Transverse colon (tissue), 4 donors: ENCODE measurements around the gene RIPOR3. TPM values are rescaled to one million over a fixed set of nuclear protein-coding genes. Genes with fewer than 3 reads are reported as not detected.

ENCODE experiments used
- DNase-seq: peaks from one replicate; pipeline ENCODE4 v3.0.0-alpha.2; 2019
- H3K27ac ChIP-seq, 4 donors: fragments of 200-600 bp; sonication (generic); 2 replicates each; pipeline ENCODE4 v1.5.1; 2016 to 2018; ENCODE audit warnings: inconsistent platforms in 4 of 4
- H3K27me3 ChIP-seq: fragments of 200-600 bp; sonication (generic); 2 replicates; pipeline ENCODE4 v1.5.1; 2017; ENCODE audit warnings: inconsistent platforms
- H3K36me3 ChIP-seq, 4 donors: fragments of 200-600 bp; sonication (generic); 2 replicates each; pipeline ENCODE4 v1.5.1; 2017 to 2019; ENCODE audit warnings: inconsistent platforms in 4 of 4
- H3K4me1 ChIP-seq, 4 donors: fragments of 200-600 bp; sonication (generic); 2 replicates each; pipeline ENCODE4 v1.5.1; 2017 to 2020; ENCODE audit warnings: inconsistent platforms in 4 of 4
- H3K4me3 ChIP-seq, 4 donors: fragments of 200-600 bp; sonication (generic); 1 replicate in 1 of 4; 2 replicates in 3 of 4; pipeline versions ENCODE4 v1.5.1 to v1.6.1; 2017 to 2019; ENCODE audit warnings: inconsistent platforms in 4 of 4
- H3K9me3 ChIP-seq, 2 donors: fragments of 200-600 bp; sonication (generic); 2 replicates each; pipeline ENCODE4 v1.5.1; 2017 to 2019; ENCODE audit warnings: inconsistent platforms in 2 of 2
- EP300 ChIP-seq: sonication (generic); formaldehyde crosslinking; IDR thresholded peaks from one replicate; pipeline ENCODE4 v1.6.1; 2017; ENCODE audit warnings: antibody characterized with exemption, low read depth
- POLR2A ChIP-seq: fragments of 450-650 bp; IDR thresholded peaks from one replicate; pipeline ENCODE4 v1.6.1; 2016; ENCODE audit warnings: antibody characterized with exemption, mild to moderate bottlenecking, moderate library complexity
- POLR2AphosphoS5 ChIP-seq, 3 donors: sonication (generic); formaldehyde crosslinking; IDR thresholded peaks; one replicate each; pipeline ENCODE4 v1.6.1; 2016; ENCODE audit warnings: antibody characterized with exemption in 3 of 3
- WGBS, 2 donors: methylation state at CpG; one replicate each; pipeline ENCODE4 v1.1.5; 2018; ENCODE audit warnings: low coverage in 1 of 2; 5-methylcytosine and 5-hydroxymethylcytosine counted together
- in situ Hi-C, 4 donors: fragments of 200-750 bp; cut with MboI; loops; one replicate each; pipeline versions ENCODE4 v1.15.0 to v1.15.1; 2017; ENCODE audit warnings: low sequenced_read_pairs in 3 of 4, low pct_ligation_motif_present in 1 of 4, low pct_unique_long_range_greater_than_20kb in 1 of 4
- intact Hi-C: fragments of 100-400 bp; cut with DNase I; formaldehyde crosslinking; loops from one replicate; pipeline ENCODE4 v1.15.1; 2023; ENCODE audit warnings: low total_unique reads
- total RNA-seq, 4 donors: library from RNA; depleted of rRNA; stranded (reverse); fragments of >200 nt; gene quantifications; one replicate each; pipeline ENCODE4 v1.1.0, GENCODE V29; 2016
- TF ChIP-seq, protein P1 (sequence below), 5 experiments: fragments of 200-600 bp in 3 of 5; fragments of 450-650 bp in 2 of 5; sonication (generic) in 3 of 5; IDR thresholded peaks; 1 replicate in 2 of 5; 2 replicates in 3 of 5; pipeline ENCODE4 v1.5.1; 2016 to 2017; ENCODE audit warnings: antibody characterized with exemption in 5 of 5, inconsistent platforms in 3 of 5, mild to moderate bottlenecking in 2 of 5, moderate library complexity in 1 of 5

The RIPOR3 gene
- total RNA-seq, 4 donors from 2014 or later: 4.6 to 15.7 (median 8.7) TPM

- in situ Hi-C loops: no loop called here
Measured at GRCh38 chr20:50597406-50597969, 93.9 kb downstream of the RIPOR3 start.

GRCh38 chr20:50596694-50597021, 94.7 kb downstream of the RIPOR3 start:
- peaks cover 0 to 11% (median 3%) of the 10 kb centered on the region in 4 donors for H3K4me1 ChIP-seq
- intact Hi-C loops: no loop called here
- no peaks in the 10 kb centered on the region for H3K9me3 ChIP-seq
- 85% methylated on average over 11 of the region's 11 CpGs; no CpG with 5 or more reads in 1 of the 2 donors for WGBS, 2 donors
- H3K27ac ChIP-seq: no peak overlapping the region
- DNase-seq: no peak
- in situ Hi-C loops: no loop called here
- peaks cover 9% of the 10 kb centered on the region for H3K27me3 ChIP-seq
- no peak for TF ChIP-seq POLR2A
- TF ChIP-seq POLR2AphosphoS5 (IDR thresholded peaks at IDR 0.05): no peak
- no peak for TF ChIP-seq EP300
- TF ChIP-seq, protein P1, sequence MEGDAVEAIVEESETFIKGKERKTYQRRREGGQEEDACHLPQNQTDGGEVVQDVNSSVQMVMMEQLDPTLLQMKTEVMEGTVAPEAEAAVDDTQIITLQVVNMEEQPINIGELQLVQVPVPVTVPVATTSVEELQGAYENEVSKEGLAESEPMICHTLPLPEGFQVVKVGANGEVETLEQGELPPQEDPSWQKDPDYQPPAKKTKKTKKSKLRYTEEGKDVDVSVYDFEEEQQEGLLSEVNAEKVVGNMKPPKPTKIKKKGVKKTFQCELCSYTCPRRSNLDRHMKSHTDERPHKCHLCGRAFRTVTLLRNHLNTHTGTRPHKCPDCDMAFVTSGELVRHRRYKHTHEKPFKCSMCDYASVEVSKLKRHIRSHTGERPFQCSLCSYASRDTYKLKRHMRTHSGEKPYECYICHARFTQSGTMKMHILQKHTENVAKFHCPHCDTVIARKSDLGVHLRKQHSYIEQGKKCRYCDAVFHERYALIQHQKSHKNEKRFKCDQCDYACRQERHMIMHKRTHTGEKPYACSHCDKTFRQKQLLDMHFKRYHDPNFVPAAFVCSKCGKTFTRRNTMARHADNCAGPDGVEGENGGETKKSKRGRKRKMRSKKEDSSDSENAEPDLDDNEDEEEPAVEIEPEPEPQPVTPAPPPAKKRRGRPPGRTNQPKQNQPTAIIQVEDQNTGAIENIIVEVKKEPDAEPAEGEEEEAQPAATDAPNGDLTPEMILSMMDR (IDR thresholded peaks at IDR 0.05): no peak
- no peak overlapping the region for H3K4me3 ChIP-seq
- no peaks in the 10 kb centered on the region for H3K36me3 ChIP-seq

More at GRCh38 chr20:50597406-50597969, 93.9 kb downstream of the RIPOR3 start:
- WGBS, 2 donors: 70% methylated on average over 21 of the region's 22 CpGs; no CpG with 5 or more reads in 1 of the 2 donors
- Histone ChIP-seq H3K4me3 (no peak overlapping the region), H3K27me3 (peaks cover 9% of the 10 kb centered on the region), H3K36me3 (no peaks in the 10 kb centered on the region), H3K9me3 (no peaks in the 10 kb centered on the region), H3K4me1 (peaks cover 0 to 5% (median 2%) of the 10 kb centered on the region in 4 donors), H3K27ac (no peak overlapping the region)
- no peak for TF ChIP-seq POLR2AphosphoS5 (IDR thresholded peaks at IDR 0.05)
- no peak for TF ChIP-seq POLR2A
- TF ChIP-seq, protein P1 (IDR thresholded peaks at IDR 0.05): no peak
- no peak for TF ChIP-seq EP300
- DNase-seq: no peak
- intact Hi-C loops: no loop called here

DNA sequence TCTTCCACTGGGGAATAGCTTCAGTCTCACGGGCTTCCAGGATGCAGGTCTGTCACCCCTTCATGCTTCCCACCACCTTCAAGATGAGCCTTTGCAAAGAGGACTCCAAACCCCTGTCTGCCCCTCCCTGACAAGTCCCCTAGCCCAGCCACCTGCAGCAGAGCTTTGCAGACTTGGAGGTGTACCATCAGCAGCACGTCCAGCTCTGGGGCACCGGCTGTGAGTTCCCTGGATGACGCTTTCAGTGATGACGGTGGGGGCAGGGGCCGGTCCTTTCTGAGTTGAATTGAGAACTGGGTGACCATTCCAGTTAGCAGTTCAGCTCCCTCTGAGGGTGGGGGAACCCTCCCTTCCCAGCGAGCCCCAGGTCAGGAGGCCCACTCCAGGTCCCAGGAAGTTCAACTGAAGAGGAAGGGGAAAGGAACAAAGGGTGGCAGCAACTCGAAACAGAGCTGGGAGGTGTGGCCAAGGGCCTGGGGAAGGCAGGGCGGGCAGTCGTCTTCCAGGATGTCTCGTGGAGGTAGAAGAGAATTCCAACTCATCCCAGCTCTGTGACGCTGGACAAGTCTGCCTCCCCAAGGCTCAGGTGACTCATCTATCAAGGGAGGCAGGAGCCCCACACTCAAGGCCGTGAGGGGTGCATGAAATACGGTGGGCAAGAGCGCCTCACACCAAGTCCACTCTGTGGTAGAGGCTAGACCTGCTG, 95.2 kb downstream of the RIPOR3 start:
- intact Hi-C loops: no loop called here
- Histone ChIP-seq H3K4me3 (no peak overlapping the region), H3K27me3 (peaks cover 9% of the 10 kb centered on the region), H3K36me3 (no peaks in the 10 kb centered on the region), H3K9me3 (no peaks in the 10 kb centered on the region), H3K27ac (no peak overlapping the region), H3K4me1 (peaks cover 0 to 11% (median 3%) of the 10 kb centered on the region in 4 donors)
- no peak for DNase-seq
- 42% methylated on average over 15 of the region's 15 CpGs; no CpG with 5 or more reads in 1 of the 2 donors for WGBS, 2 donors
- in situ Hi-C loops: no loop called here
- TF ChIP-seq POLR2A (no peak), EP300 (no peak), POLR2AphosphoS5 (IDR thresholded peaks at IDR 0.05) (no peak)
- TF ChIP-seq, protein P1 (IDR thresholded peaks at IDR 0.05): no peak

GRCh38 chr20:50595433-50595895, 95.9 kb downstream of the RIPOR3 start:
- peaks cover 0 to 11% (median 3%) of the 10 kb centered on the region in 4 donors for H3K4me1 ChIP-seq
- no peaks in the 10 kb centered on the region for H3K9me3 ChIP-seq
- no peak overlapping the region for H3K27ac ChIP-seq
- no peaks in the 10 kb centered on the region for H3K36me3 ChIP-seq
- WGBS, 2 donors: 77% methylated on average over 4 of the region's 6 CpGs; no CpG with 5 or more reads in 1 of the 2 donors
- H3K27me3 ChIP-seq: peaks cover 9% of the 10 kb centered on the region
- intact Hi-C loops: no loop called here
- no peak overlapping the region for H3K4me3 ChIP-seq
- TF ChIP-seq EP300 (no peak), POLR2AphosphoS5 (IDR thresholded peaks at IDR 0.05) (no peak), POLR2A (no peak)
- TF ChIP-seq, protein P1 (IDR thresholded peaks at IDR 0.05): no peak
- no peak for DNase-seq
- in situ Hi-C loops: no loop called here
